HFFc6 (cell line): ENCODE results near the gene OSER1. TPM values are rescaled to one million over a fixed set of nuclear protein-coding genes. Genes with fewer than 3 reads are reported as not detected.
A peak's percentile ranks its signal among the peaks of the same experiment; 100 is the strongest.

Source experiments
- DNase-seq: peaks from one replicate; pipeline ENCODE4 v3.0.0-alpha.2; 2018
- H3K27ac Mint-ChIP-seq: 2 replicates; pipeline ENCODE4 v1.8.0; 2020; ENCODE audit warnings: mild to moderate bottlenecking, mixed read lengths
- H3K27me3 Mint-ChIP-seq: 2 replicates; pipeline ENCODE4 v1.8.0; 2021; ENCODE audit warnings: mild to moderate bottlenecking, moderate library complexity, mixed read lengths; ENCODE audit not compliant: insufficient read depth
- H3K36me3 Mint-ChIP-seq: 2 replicates; pipeline ENCODE4 v1.8.0; 2021; ENCODE audit warnings: low read depth, mixed read lengths
- H3K4me1 Mint-ChIP-seq: 2 replicates; pipeline ENCODE4 v1.8.0; 2020; ENCODE audit warnings: low read depth, mixed read lengths
- H3K4me3 Mint-ChIP-seq: 2 replicates; pipeline ENCODE4 v1.8.0; 2020; ENCODE audit warnings: mild to moderate bottlenecking, moderate library complexity, mixed read lengths
- H3K9me3 Mint-ChIP-seq: 2 replicates; pipeline ENCODE4 v1.8.0; 2020; ENCODE audit warnings: mild to moderate bottlenecking, mixed read lengths
- CTCF ChIP-seq: fragments of 200-600 bp; sonication (generic); IDR thresholded peaks from 2 replicates; pipeline ENCODE4 v1.5.0; 2021; ENCODE audit warnings: antibody characterized with exemption, mild to moderate bottlenecking
- total RNA-seq, 6 experiments: library from RNA; stranded (reverse); fragmentation: NEBNext Ultra II Directional; extraction: Animal tissue kit (Norgen Biotek cat#: 25700); gene quantifications; 2 replicates in 1 of 6; 3 replicates in 5 of 6; pipeline ENCODE4 v1.2.3, GENCODE V29; 2021

OSER1 gene
- total RNA-seq, 6 experiments from 2014 or later, result 33.1 to 38.8 (median 36.2) TPM

GRCh38 chr20:44253528-44253927 lies 43.0 kb upstream of the OSER1 start:
- Mint-ChIP-seq H3K27ac (no peak overlapping the region), H3K4me1 (no peaks in the 10 kb centered on the region), H3K9me3 (no peaks in the 10 kb centered on the region), H3K36me3 (no peaks in the 10 kb centered on the region), H3K27me3 (peaks cover 4% of the 10 kb centered on the region), H3K4me3 (no peak overlapping the region)
- no peak for DNase-seq
- peak; percentile 13; the same call in 1 of the 2 replicates for TF ChIP-seq CTCF

GRCh38 chr20:44251284-44251683 lies 40.7 kb upstream of the OSER1 start:
- no peak overlapping the region for H3K4me3 Mint-ChIP-seq
- no peaks in the 10 kb centered on the region for H3K4me1 Mint-ChIP-seq
- no peak for TF ChIP-seq CTCF
- no peak for DNase-seq
- no peaks in the 10 kb centered on the region for H3K9me3 Mint-ChIP-seq
- peaks cover 13% of the 10 kb centered on the region for H3K27me3 Mint-ChIP-seq
- no peak overlapping the region for H3K27ac Mint-ChIP-seq
- no peaks in the 10 kb centered on the region for H3K36me3 Mint-ChIP-seq

GRCh38 chr20:44248410-44248759 lies 37.8 kb upstream of the OSER1 start:
- Mint-ChIP-seq H3K4me1 (no peaks in the 10 kb centered on the region), H3K36me3 (no peaks in the 10 kb centered on the region), H3K9me3 (no peaks in the 10 kb centered on the region), H3K27me3 (peaks cover 29% of the 10 kb centered on the region), H3K4me3 (no peak overlapping the region), H3K27ac (no peak overlapping the region)
- TF ChIP-seq CTCF, result no peak; the same call in 1 of the 2 replicates
- no peak for DNase-seq

- DNase-seq, result peak; percentile 0
- TF ChIP-seq CTCF, result peak; percentile 60
- H3K27ac Mint-ChIP-seq, result no peak overlapping the region
- no peaks in the 10 kb centered on the region for H3K9me3 Mint-ChIP-seq
- H3K4me1 Mint-ChIP-seq, result no peaks in the 10 kb centered on the region
- H3K4me3 Mint-ChIP-seq, result no peak overlapping the region
- H3K36me3 Mint-ChIP-seq, result no peaks in the 10 kb centered on the region
- peaks cover 28% of the 10 kb centered on the region for H3K27me3 Mint-ChIP-seq
Observed at GRCh38 chr20:44247586-44248409, 37.2 kb upstream of the OSER1 start.

GRCh38 chr20:44247131-44247571 lies 36.6 kb upstream of the OSER1 start, which contains the start of gene GDAP1L1:
GDAP1L1 (plus strand) TSS chr20:44247308; CDS start chr20:44247335, 27 bp downstream.
- H3K4me1 Mint-ChIP-seq, result no peaks in the 10 kb centered on the region
- no peak for TF ChIP-seq CTCF
- H3K9me3 Mint-ChIP-seq, result no peaks in the 10 kb centered on the region
- H3K4me3 Mint-ChIP-seq, result no peak within 1 kb of the TSS
- no peak within 1 kb of the TSS for H3K27ac Mint-ChIP-seq
- DNase-seq, result no peak
- peaks cover 33% of the 10 kb centered on the region for H3K27me3 Mint-ChIP-seq
- no peaks in the 10 kb centered on the region for H3K36me3 Mint-ChIP-seq
